HG03025 (cell line): ENCODE results near the gene ZKSCAN1.

Experiments used
- ATAC-seq: cut with Tn5 transposase; IDR thresholded peaks from one replicate; pipeline ENCODE4 v1.9.1; 2021; ENCODE audit warnings: mild to moderate bottlenecking, moderate library complexity; ENCODE audit not compliant: unreplicated experiment, low FRiP score

ZKSCAN1 gene

GRCh38 chr7:100074841-100075240, 59.4 kb downstream of the ZKSCAN1 start:
- no peak for ATAC-seq

- no peak for ATAC-seq
Observed at GRCh38 chr7:100075418-100075817, 60.0 kb downstream of the ZKSCAN1 start.

GRCh38 chr7:100077205-100077604, 61.8 kb downstream of the ZKSCAN1 start:
- ATAC-seq, result no peak

- ATAC-seq, result no peak
Observed at GRCh38 chr7:100079024-100079560, 63.7 kb downstream of the ZKSCAN1 start.

- ATAC-seq, result no peak
Observed at GRCh38 chr7:100080907-100081534, 65.6 kb downstream of the ZKSCAN1 start.

- peak; percentile 77 for ATAC-seq
Observed at GRCh38 chr7:100081535-100082102, 66.2 kb downstream of the ZKSCAN1 start, which contains the start of gene ZNF3. Gene ZNF3, minus strand, starts transcription at chr7:100081723. Its CDS starts 4,366 bp downstream, at chr7:100077357.

GRCh38 chr7:100082978-100083377, 67.6 kb downstream of the ZKSCAN1 start:
- no peak for ATAC-seq

- ATAC-seq, result no peak
Observed at GRCh38 chr7:100085515-100085914, 70.1 kb downstream of the ZKSCAN1 start.

- no peak for ATAC-seq
Observed at GRCh38 chr7:100087055-100087750, 71.8 kb downstream of the ZKSCAN1 start.

GRCh38 chr7:100088095-100088620, 72.8 kb downstream of the ZKSCAN1 start:
- no peak for ATAC-seq

GRCh38 chr7:100088621-100089457, 73.4 kb downstream of the ZKSCAN1 start, which contains the start of gene COPS6:
Gene COPS6, plus strand, starts transcription at chr7:100088969. Its CDS starts 22 bp downstream, at chr7:100088991.
- no peak for ATAC-seq

GRCh38 chr7:100089458-100090196, 74.2 kb downstream of the ZKSCAN1 start:
- no peak for ATAC-seq

- ATAC-seq, result no peak
Observed at GRCh38 chr7:100090527-100091410, 75.4 kb downstream of the ZKSCAN1 start.
